PC-9 (cell line): ENCODE measurements around the gene BCKDK.

ENCODE experiments used
- CTCF ChIP-seq: fragments of 200-600 bp; sonication (generic); conservative IDR thresholded peaks from 2 replicates; pipeline ENCODE4 v1.6.1; 2017; ENCODE audit warnings: mixed run types, antibody characterized with exemption, mild to moderate bottlenecking, moderate library complexity
- EZH2 ChIP-seq: fragments of 200-600 bp; sonication (generic); IDR thresholded peaks from 2 replicates; pipeline ENCODE4 v1.8.0; 2017; ENCODE audit warnings: antibody characterized with exemption, low read depth

- TF ChIP-seq CTCF (no peak), EZH2 (no peak)
Observed at GRCh38 chr16:31072540-31073141, 35.5 kb upstream of the BCKDK start.
